NCI-H2107 (cell line): ENCODE measurements around the gene CDH24.
"Not testable (repeated sequence)": the region's sequence is repeated elsewhere in the genome, so short reads cannot be mapped to it uniquely, and the experiment has no call there.

Experiments
- DNase-seq: peaks from one replicate; lab custom pipeline; 2025; lab: John Stamatoyannopoulos, UW

The CDH24 gene

DNA sequence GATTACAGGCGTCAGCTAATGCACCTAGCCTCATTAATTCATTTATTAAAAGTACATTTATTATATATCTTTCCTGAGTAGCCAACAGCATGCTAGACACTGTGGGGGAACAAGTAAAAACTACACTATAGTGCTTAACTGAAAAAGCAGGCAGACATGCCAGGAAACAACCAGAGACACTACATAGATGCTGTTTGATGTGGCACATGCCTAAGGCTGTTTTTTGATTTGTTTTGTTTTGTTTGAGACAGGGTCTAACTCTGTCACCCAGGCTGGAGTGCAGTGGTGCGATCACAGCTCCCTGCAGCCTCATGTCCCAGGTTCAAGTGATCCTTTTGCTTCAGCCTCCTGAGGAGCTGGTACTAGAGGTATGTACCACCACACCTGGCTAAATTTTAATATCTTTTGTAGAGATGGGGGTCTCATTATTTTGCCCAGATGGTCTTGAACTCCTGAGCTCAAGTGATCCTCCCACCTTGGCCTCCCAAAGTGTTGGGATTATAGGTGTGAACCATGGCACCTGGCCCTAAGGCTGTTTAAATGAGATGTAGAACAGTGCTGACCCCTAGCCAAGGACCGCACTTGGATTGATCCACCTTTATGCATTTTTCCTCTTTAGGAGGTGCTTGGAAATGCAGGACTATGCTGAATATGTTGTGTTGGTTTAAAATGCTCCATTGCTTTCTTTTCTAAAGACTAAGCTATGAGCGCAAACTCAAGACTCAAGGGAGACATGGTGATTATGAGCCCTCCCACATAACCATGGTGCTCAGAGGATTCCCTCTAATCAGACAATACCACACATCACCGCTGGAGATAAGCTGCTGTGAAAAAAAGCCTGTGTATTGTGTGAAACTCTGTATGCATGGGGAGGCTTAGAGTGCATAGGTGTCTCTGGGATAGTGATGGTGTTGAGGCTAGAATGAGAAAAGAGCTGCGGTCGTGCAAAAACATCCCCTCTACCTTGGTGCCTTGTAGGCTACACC, 36.9 kb downstream of the CDH24 start:
- DNase-seq, result no peak

DNA sequence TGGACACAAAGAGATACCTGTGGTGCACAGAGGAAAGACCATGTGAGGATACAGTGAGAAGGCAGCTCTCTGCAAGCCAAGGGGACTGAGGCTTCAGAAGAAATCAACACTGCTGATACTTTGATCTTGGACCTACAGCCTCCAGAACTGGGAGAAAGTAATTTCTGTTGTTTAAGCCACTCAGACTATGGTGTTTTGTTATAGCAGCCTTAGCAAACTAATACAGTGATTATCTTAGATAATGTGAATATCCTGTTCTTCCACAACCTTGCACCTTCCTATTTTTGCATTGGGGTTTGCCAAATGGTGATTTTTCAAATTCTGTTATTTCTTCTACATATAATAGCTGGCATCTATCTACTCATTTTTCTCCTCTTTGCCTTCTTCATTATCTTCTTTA, 39.2 kb downstream of the CDH24 start:
- DNase-seq, result no peak

DNA sequence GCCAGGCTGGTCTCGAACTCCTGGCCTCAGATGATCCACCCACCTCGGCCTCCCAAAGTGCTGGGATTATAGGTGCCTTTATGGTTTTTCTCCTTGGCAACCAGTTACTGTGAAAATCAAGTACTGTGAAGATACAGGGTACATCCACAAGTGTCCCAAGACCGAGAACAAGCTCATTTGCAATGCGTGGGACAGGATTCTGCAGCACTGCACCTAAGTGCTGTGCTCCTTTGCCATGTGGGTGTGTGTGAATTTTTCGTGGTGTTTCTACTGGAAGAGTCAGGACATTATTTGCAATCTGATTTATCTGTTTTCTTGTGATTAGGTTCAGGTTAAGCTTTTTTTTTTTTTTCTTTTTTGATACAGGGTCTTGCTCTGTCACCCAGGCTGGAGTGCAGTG, 40.2 kb downstream of the CDH24 start:
- DNase-seq, result no peak

DNA sequence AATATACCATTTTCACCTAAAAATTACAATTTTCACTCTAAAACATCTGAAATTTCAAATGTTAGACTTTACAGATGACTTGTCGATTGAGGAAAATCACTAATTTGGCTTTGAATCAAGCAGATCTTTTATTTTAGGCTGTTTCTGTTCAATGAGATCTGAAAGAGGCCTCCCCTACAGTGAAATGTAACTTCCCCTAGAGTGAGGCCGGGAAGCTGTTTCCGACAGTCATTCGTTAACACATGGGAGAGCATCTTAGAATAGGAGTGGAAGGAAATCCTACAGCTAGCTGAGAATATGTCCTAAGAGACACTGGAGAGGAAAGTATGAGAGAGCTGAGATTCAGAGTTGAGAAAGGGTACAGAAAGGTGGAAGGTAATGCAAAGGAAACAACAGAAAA, 41.7 kb downstream of the CDH24 start:
- DNase-seq, result no peak

DNA sequence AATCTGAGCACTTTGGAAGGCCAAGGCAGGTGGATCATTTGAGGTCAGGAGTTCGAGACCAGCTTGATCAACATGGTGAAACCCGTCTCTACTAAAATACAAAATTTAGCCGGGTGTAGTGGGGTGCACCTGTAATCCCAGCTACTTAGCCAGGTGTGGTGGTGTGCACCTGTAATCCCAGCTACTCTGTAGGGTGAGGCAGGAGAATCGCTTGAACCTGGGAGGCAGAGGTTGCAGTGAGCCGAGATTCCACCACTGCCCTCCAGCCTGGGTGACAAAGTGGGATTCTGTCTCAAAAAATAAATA, 43.6 kb downstream of the CDH24 start:
- DNase-seq, result not testable (repeated sequence)

DNA sequence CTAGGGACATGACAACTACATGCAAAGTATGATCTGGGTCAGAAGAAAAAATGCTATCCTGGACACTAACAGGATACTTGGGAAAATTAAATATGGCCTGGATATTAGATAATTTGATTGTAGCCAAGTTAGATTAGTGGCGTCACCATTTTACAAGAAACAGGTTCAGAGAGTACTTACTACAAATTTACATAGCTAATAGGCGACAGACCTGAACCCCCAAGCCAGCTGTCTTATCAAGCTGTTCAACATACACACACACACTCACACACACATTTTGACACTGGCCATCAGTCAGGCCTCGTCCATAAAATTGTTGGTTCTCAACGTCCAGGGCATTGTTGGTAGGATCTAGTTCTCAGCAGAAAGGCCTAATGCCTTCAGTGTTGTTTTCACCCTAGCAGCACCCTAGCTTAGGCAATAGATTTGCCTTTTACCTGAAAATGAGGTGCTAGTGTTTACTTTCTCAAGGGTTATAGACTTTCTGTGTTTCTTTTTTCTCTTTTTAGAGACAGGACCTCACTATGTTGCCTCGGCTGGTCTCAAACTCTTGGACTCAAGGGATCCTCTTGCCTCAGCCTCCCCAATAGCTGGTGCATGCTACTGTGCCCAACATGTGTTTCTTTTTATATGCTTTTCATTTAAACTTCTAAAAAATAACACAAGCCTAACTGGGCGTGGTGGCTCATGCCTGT, 44.1 kb downstream of the CDH24 start:
- DNase-seq, result no peak

DNA sequence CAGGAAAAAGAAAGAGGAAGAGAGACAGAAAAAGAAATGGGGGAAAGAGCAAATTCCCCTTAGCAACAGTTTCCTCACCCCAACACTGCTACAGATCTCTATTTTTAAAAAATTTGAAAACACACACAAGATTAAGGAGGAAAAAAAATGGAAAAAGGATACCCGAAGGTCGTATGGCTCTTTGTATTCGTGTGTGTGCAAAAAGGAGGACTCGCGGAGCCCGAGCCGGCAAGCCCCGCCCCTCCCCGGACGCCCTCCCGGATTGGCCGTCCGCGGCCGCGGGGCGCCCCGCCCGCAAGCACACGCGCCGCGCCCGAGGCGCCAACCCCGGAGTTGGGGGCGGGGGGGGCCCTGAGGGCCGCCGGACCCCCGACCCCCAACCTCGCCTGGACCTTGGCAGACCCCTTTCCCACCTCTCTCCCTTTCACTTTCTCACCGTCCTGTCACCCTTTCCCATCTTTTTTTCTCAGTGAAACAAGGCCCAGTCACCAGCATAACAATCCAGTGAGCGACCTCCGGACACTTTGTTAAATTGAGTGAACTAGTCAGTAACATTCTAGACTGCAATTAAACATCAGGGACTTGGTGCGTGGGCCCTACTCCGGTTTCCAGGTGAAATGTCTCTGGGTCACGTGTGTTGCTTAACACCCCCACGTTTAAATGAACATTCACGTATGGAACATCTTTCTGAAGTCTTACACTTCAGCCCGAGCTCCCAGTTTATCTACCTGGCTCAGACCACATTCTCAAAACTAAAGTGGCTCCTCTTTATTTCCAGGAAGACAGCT, 47.2 kb downstream of the CDH24 start, which contains the start of gene C14orf93:
Gene C14orf93, minus strand, starts transcription at position 205 of the 788 bp plus-strand sequence. CDS start 11,120 bp downstream, outside the sequence.
- DNase-seq, result peak; percentile 76

DNA sequence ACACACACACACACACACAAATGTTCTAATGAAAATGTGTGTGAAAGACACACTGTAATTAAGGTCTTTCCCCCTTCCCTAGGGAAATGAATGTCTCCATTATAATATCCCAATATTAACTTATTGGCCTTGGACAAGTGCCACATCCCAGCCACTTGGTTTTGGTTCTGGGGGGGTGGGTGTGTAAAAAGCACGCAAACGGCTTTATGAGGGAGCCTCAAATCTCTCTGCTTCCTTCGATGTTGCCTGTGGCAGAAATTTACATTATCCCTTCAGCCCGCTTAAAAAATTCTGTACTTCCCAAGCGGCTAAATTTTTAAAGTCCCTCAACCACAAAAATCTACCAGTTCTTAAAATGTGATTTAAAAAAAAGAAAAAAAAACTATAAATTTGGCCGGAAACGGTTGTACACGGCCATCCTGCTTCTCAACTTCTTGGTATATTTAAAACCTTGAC, 47.8 kb downstream of the CDH24 start:
- no peak for DNase-seq

DNA sequence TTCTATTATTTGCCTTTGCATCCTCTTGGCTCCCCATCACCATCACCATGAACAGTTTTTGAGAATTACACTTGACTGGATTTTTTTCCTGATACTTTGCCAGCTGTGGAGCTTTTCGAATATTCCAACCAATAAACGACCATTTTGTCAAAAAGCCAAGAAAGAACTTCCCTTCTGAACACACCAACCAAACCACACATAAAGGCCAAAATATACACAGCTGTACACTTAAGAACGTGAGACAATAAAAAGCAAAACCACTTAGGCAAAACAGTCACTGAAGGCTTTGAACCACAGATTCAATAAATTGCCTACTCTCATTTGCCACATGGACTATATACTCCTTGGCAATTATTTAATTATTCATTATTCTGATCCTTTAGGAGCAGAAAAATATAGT, 48.5 kb downstream of the CDH24 start:
- peak; percentile 28 for DNase-seq

DNA sequence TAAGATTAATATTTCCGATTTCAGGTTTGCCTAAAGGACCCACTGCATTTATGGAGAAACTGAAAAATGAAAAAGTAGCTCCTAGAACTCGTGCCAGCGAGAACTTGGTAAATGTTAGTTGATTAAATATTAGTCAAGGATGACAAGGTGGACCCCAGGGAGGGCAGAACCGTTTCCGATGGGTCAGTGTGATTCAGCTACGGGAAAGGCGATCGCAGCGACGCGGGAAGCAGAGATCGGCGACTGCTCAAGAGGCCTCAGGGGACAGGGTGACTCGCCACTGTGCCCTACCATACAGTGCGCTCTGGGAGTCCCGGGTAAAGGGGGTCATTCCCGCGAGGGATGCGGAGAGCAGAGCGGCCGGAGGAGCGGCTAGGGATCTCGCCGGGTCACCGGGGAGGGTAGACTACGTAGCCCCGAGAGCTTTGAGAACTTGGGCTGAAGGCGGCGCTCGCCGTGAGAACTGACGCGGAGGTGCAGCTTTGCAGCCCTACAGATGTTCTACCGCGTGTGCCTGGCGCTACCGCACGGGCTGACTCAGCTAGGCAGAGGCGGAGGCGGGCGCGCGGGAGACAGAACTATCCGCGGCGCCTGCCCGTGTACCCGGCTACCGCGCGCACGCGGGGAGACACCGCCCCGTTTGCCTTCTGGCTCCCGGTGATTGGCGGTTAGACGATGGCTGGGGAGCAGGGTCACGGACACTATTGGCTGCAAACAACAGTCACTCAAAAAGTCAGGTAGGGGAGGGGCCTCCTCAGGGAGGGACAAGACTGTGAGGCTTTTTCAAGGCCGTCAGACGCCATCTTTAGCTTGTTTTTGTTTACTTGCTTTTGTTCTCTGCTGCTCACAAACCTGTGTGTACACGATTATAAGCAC, 50.5 kb downstream of the CDH24 start:
- DNase-seq, result peak; percentile 99

DNA sequence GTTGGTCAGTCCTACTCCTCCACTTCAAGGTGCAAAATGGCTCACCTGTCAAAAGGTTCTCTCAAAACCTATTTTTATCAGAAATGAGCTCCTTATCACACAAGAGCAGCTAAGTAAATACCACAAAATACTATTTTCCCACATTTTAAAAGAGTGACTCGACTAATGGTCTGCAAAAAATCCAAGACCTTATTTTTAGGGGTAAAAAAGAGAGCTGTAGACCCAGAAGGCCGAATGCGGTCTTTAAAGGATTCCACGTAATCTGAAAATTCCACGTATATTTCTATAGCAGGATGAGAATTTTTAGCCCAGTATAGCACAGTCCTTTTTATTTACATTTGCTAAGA, 51.2 kb downstream of the CDH24 start:
- DNase-seq, result no peak

DNA sequence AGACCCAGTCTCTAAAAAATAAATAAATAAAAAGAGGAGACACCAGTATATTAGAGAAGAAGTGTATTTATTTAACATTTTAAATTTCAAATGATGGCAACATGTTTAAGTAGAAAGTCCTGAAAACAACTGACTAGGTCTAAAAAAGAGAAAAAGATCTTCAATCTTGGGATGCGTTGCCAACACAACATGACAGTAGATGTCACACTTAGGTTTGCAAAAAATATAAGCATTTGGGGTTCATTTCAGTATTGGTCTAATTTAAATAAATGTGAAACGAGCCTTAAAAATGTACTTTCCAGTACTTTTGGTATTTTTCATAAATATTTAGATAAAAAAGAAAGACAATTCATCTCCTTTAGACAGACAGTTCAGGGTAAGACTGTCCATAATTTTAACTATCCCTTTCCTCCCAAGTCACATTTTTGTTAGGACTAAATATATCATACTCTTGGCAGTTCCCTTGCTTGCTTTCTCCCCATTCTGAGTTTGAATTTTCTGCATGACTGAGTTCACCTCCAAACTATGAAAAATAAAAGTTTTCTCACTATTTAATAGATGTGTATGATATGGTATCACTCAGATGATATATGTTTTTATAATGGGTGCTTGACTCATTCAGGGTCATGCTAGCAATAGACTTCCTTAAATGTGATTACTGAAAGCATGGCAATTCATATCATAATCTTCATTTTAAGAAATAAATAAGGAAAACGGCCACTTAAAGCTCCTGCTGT, 51.7 kb downstream of the CDH24 start:
- no peak for DNase-seq

DNA sequence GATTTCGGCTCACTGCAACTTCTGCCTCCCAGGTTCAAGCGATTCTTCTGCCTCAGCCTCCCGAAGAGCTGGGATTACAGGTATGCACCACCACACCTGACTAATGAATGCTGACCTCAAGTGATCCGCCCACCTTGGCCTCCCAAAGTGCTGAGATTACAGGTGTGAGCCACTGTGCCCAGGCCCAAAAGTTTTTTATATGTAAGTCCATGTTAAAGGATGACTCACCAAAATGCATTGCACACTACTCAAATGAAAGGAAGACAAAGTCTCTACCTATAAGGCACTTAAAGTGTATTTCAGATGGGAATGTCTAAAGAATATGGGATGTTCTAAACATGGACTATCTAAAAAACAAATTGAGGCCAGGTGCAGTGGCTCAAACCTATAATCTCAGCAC, 53.0 kb downstream of the CDH24 start:
- not testable (repeated sequence) for DNase-seq

DNA sequence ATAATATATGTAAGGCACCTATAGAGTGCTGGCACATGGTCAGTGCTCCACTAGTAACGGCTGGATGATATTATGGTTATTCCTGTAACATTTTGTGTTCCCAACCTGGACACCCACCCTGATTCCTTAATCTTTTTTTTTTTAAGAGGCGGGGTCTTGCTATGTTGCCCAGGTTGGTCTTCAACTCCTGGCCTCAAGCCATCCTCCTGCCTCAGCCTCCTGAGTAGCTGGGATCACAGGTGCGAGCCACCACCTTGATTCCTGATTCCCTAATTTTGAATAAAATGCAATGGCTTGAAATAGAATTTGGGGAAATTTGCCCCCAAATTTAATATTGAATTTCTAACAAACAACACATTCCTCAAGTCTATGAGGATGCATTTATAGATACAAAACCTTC, 54.7 kb downstream of the CDH24 start:
- no peak for DNase-seq

DNA sequence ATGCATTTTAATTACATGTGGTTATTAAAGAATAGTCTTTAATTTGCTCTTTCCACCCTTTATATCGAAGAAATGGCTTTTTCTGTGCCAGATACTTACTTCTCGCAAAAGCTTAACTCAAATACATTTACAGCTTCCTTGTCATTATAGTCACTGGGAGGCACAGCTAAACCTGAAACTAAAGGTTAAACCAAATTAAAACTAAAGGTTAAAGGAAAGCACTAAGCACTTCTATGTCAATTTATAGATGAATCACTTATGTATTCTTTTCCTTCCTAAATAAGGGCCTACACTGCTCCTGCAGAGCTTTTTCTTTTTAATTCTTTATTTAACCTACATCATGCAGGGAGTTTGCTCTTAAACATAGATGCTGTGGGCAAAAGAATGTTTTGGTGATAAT, 56.5 kb downstream of the CDH24 start:
- no peak for DNase-seq

DNA sequence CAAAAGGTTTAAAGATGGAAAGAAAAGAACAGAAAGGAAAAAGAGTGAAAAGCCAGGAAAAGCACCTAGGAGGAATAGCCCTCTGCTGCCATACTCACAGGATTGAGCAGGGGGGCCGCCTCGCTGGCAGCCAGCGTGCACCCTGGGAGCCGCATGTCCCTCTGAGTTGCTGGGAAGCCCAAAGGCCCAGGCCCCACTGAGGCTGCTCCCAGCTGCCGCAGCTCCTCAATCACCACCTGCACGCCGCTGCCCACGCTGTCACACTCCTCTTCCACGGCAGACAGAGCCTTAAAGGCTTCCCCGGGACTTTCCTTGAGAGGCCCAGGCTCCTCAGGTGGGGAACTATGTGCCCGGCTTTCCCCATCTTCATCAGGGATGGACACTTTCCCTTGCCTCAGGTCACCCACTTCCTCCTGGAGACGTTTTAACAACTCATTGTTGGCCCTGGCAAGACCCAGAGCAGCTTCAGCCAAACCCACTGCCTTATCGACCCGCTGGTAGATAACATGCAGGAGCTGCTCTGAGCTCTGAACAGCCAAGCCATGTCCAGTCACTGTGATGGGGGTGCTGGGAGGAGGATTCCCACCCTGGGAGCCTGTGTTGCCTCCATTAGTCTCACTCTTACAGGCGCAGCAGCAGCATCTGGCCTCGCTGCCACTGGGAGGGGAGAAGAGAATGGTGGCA, 58.8 kb downstream of the CDH24 start:
- DNase-seq, result no peak

DNA sequence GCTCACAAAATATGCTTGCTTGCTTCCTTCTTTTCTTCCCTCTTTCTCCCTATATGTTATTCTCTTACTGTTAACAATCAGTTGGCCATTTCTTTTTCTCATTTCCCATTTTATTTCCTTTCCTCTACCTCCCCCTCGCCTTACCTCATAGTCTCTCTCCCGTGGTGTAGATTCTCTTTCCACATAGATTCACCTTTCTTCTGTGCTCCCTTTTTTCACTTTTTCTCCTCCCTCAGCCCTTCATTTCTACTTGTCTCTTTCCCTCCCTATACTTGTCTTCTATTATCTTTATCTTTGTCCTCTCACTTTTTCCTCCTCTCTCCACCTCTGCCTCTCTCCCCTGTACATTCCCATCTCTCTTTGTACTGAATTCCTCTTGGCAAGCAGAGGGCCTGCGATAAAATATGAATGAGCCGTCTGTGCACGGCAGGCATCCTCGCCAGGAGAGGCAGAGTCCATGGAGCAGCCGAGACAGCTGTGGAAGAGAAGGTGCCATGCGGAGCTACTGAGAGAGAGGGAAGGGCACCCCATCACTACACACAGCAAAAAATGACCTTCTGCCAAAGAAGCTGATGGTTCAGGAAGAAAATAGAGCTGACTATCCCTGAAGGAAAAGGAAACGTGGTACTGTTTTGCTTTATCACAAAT, 59.5 kb downstream of the CDH24 start:
- no peak for DNase-seq
